NB4 (cell line): ENCODE results near the gene TCEAL1.
"Not testable (repeated sequence)": the region's sequence is repeated elsewhere in the genome, so short reads cannot be mapped to it uniquely, and the experiment has no call there.

Source experiments
- DNase-seq: peaks from one replicate; pipeline ENCODE4 v3.0.0; 2010; ENCODE audit warnings: low read depth
- H3K4me3 ChIP-seq: one replicate; pipeline ENCODE4 v1.5.1; 2011; ENCODE audit warnings: mild to moderate bottlenecking, low read depth, low read length, moderate library complexity
- MYC ChIP-seq: IDR thresholded peaks from 2 replicates; pipeline ENCODE4 v1.6.1; 2011; ENCODE audit warnings: low read depth, low read length
- POLR2A ChIP-seq: IDR thresholded peaks from 2 replicates; pipeline ENCODE4 v1.6.1; 2011; ENCODE audit warnings: mild to moderate bottlenecking; ENCODE audit not compliant: insufficient read length; ENCODE audit errors: extremely low read depth
- TF ChIP-seq, protein P1 (sequence below): IDR thresholded peaks from one replicate; pipeline ENCODE4 v1.5.1; 2012; ENCODE audit warnings: low read depth, low read length
- TF ChIP-seq, protein P2 (sequence below): IDR thresholded peaks from 2 replicates; pipeline ENCODE4 v1.6.1; 2011; ENCODE audit warnings: low read depth, low read length

TCEAL1 gene

DNA sequence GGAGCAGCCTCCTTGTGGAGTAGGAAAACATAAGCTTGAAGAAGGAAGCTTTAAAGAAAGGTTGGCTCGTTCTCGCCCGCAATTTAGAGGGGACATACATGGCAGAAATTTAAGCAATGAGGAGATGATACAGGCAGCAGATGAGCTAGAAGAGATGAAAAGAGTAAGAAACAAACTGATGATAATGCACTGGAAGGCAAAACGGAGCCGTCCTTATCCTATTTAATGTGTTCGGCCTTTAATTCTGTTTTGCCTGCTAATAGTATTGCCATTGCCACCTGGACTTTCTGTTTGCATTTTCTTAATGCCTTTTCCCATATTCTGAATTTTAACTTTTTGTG, 1.4 kb downstream of the TCEAL1 start:
- TF ChIP-seq, protein P1, sequence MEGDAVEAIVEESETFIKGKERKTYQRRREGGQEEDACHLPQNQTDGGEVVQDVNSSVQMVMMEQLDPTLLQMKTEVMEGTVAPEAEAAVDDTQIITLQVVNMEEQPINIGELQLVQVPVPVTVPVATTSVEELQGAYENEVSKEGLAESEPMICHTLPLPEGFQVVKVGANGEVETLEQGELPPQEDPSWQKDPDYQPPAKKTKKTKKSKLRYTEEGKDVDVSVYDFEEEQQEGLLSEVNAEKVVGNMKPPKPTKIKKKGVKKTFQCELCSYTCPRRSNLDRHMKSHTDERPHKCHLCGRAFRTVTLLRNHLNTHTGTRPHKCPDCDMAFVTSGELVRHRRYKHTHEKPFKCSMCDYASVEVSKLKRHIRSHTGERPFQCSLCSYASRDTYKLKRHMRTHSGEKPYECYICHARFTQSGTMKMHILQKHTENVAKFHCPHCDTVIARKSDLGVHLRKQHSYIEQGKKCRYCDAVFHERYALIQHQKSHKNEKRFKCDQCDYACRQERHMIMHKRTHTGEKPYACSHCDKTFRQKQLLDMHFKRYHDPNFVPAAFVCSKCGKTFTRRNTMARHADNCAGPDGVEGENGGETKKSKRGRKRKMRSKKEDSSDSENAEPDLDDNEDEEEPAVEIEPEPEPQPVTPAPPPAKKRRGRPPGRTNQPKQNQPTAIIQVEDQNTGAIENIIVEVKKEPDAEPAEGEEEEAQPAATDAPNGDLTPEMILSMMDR, result no peak
- TF ChIP-seq MYC (no peak), POLR2A (no peak)
- TF ChIP-seq, protein P2, sequence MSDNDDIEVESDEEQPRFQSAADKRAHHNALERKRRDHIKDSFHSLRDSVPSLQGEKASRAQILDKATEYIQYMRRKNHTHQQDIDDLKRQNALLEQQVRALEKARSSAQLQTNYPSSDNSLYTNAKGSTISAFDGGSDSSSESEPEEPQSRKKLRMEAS, result no peak
- no peak overlapping the region for H3K4me3 ChIP-seq
- no peak for DNase-seq

DNA sequence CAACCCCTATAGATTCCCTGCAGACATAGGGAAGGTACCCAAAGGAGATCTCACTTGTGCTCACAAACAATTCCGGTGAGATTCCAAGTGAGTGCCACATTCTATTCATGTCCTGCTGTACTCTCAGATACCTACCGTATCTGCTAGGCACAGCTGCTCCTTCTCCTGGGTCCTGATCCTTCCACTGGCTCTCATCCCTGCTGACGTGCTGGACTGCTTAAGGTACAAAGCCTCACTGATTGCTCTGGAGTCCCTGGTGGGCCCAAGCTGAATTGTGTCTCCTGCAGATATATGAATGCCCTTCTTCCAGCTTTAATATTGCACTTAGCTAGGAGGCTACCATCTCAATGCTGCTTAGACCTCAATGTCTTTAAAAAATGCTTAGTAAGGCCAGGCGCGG, 2.4 kb downstream of the TCEAL1 start:
- no peak for DNase-seq
- TF ChIP-seq, protein P2, result no peak
- TF ChIP-seq MYC, result no peak
- TF ChIP-seq, protein P1, result no peak
- no peak for TF ChIP-seq POLR2A
- H3K4me3 ChIP-seq, result no peak overlapping the region

DNA sequence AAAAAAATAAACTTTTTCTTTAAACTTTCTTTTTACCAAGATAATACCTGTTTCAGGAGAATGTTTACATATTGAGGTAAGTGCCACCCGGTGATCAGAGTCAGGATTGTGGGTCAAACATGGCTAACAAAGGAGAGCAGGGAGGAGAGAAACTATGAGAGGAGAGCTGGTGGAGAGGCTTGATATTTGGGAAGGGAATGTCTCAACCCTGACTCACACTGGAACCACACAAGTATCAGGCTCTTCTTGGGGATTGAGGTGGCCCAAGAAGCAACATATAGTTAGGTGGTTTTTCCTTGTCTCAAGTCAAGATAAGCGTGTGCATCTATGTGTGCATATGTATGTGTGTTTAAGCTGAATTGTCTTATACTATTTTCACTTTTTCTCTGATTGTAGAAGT, 6.7 kb downstream of the TCEAL1 start:
- H3K4me3 ChIP-seq, result no peak overlapping the region
- no peak for DNase-seq
- TF ChIP-seq POLR2A (no peak), MYC (no peak)
- TF ChIP-seq, protein P1, result no peak
- TF ChIP-seq, protein P2, result no peak

DNA sequence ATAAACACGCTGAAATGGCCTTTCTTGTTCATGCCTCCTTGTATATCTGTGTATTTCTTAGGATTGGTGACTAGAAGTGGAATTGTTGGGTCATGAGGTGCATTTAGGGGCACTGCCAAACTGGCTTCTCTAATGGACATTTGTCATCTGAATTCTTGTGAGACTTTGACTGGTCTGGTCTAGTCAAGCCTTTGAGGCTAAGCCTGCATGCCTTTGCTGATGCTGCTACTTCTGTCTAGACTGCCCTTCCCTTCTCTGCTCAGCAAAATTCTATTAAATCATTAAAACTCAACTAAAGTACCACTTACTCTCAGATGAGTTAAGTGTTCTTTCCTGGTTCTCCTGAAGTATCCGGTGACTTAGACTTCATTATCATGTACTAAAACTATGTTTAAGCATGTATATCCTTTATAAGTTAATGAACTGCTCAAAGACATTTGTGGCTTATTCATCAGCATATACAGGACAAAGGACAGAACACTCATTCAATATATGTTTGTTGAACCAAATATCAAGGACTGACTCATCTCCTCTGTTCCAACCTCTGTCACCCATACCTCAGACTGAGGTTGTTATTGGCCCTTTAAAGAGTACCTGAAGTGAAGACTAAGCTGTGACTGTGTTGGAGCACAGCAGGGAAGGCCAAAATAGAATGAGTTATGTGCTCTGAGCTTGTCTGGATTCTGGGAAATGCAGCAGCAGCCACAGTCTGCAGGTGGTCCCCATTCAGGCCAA, 9.0 kb downstream of the TCEAL1 start:
- no peak for DNase-seq
- no peak overlapping the region for H3K4me3 ChIP-seq
- no peak for TF ChIP-seq MYC
- TF ChIP-seq, protein P1, result no peak
- TF ChIP-seq POLR2A, result no peak
- TF ChIP-seq, protein P2, result no peak

DNA sequence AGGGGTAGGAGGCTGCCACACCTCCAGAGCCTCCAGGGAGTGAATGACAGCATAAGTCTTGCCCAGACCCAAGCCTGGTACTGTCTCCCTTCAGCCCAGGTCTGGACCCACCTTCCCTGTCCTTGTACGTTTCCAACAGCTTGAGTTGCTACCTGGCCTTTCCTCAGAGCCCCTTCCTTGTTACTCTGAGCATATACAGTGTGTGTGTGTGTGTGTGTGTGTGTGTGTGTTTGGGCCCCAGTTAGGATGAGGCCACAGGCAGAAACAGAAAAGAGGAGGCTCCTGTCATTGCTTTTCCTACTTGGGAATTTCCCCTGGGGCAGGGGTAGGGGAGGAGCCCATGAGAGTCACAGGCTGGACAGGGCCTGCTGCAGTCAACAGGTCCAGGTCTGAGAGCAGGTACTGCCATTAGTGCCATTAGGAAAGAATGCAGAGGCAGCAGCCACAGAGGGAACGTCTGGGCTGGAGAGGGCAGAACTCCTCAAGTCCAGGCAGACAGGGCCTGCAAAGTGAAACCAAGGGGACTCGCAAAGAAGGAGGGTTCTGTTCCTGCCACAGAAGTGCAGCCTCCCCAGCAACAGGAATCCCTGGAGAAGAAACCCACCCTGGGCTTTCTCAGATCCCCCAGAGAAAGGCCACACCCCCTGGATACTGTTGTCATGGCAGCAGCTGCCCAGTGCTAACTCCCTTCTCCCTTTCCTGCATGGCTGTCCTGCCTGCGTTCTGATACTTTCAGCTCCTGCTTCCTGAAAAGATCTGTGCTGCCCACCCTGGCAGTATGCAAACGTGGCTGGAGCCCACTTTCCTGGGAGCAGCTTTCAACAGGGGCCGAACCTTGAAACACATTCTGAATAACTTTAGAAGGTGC, 9.9 kb downstream of the TCEAL1 start:
- not testable (repeated sequence) for DNase-seq, H3K4me3 ChIP-seq

DNA sequence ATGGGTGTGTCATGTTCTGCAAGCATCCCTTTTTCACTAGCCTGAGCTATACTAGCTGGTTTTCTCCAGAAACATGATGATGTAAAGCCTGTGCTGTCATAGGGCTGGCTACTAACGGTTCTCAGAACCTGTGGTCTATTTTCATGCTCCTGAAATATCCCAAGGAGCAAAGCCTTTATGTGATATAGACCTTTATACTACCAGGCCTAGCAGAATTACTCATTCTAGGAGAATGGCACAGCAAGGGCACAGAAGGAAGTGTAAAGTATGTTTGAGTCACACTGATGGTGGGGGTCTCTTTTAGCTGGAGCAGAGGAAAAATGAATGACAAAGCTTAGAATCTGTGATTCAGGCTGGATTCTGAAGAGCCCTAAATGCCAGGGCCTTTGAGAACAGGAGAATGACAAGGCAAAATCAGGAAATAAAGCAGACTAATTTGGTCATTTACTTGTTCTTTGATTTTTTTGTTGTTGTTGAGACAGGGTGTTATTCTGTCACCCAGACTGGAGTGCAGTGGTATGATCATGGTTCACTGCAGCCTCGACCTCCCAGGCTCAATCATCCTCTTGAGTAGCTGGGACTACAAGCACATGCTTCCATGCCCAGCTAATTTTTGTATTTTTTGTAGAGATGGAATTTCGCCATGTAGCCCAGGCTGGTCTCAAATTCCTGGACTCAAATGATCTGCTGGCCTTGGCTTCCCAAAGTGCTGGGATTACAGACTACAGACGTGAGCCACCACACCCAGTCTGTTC, 11.8 kb downstream of the TCEAL1 start:
- no peak for DNase-seq
- TF ChIP-seq, protein P1, result no peak
- TF ChIP-seq MYC (no peak), POLR2A (no peak)
- TF ChIP-seq, protein P2, result no peak
- no peak overlapping the region for H3K4me3 ChIP-seq
